ENCODE data around the gene DEXI.

DNA sequence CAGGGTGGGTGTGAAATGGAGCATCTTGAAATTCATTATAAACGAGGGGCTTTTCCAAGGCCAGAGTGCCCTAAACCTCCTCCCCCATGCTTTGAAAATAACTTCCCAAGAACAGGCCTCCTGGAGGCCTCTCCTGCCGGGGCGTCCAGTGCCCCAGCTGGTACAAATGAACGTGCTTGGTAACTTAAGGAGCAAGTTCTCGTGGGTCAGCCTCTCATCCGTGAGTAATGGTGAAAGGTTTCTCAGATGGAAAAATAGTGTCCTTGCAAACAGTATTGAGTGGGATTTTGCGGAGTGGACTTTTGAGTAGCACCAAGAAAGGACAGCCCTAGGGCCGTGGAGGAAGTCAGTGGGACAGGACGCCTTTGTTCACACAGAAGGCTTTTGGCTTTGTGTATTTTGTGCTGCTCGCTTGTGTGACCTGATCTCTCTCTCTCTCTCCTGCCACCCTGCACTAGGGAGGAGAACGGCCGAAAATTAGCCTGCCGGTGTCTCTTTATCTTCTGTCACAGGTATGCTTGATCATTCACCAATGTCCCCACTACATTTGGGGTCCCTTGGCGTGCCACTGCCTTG, 36.7 kb upstream of the DEXI start:
- TF ChIP-seq, protein P1, sequence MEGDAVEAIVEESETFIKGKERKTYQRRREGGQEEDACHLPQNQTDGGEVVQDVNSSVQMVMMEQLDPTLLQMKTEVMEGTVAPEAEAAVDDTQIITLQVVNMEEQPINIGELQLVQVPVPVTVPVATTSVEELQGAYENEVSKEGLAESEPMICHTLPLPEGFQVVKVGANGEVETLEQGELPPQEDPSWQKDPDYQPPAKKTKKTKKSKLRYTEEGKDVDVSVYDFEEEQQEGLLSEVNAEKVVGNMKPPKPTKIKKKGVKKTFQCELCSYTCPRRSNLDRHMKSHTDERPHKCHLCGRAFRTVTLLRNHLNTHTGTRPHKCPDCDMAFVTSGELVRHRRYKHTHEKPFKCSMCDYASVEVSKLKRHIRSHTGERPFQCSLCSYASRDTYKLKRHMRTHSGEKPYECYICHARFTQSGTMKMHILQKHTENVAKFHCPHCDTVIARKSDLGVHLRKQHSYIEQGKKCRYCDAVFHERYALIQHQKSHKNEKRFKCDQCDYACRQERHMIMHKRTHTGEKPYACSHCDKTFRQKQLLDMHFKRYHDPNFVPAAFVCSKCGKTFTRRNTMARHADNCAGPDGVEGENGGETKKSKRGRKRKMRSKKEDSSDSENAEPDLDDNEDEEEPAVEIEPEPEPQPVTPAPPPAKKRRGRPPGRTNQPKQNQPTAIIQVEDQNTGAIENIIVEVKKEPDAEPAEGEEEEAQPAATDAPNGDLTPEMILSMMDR (IDR thresholded peaks at IDR 0.05 in 8 of 11, conservative IDR thresholded peaks at IDR 0.05 in 3 of 11) = no peak
- TF ChIP-seq POLR2A (IDR thresholded peaks at IDR 0.05) = no peak

All from spleen (tissue), 7 donors.